Measurements from ENCODE around the gene SCGB1D4.
A peak's percentile ranks its signal among the peaks of the same experiment; 100 is the strongest.

The SCGB1D4 gene

GRCh38 chr11:62273789-62274275 lies 25.0 kb downstream of the SCGB1D4 start:
- DNase-seq (ENCODE audit: low spot score), result no peak

GRCh38 chr11:62273284-62273683 lies 25.6 kb downstream of the SCGB1D4 start:
- DNase-seq (ENCODE audit: low spot score), result no peak

GRCh38 chr11:62269654-62270278 lies 29.1 kb downstream of the SCGB1D4 start, which contains the start of gene SCGB2A2:
Gene SCGB2A2, plus strand, starts transcription at chr11:62270158. Its CDS starts 59 bp downstream, at chr11:62270217.
- DNase-seq (ENCODE audit: low spot score), result no peak

GRCh38 chr11:62267576-62267975 lies 31.3 kb downstream of the SCGB1D4 start:
- DNase-seq (ENCODE audit: low spot score), result no peak

GRCh38 chr11:62267050-62267449 lies 31.8 kb downstream of the SCGB1D4 start:
- DNase-seq (ENCODE audit: low spot score), result no peak

GRCh38 chr11:62266558-62266957 lies 32.3 kb downstream of the SCGB1D4 start:
- DNase-seq (ENCODE audit: low spot score), result peak; percentile 8

GRCh38 chr11:62264004-62264403 lies 34.9 kb downstream of the SCGB1D4 start:
- DNase-seq (ENCODE audit: low spot score), result no peak

- no peak for DNase-seq (ENCODE audit: low spot score)
Observed at GRCh38 chr11:62260261-62260953, 38.5 kb downstream of the SCGB1D4 start.

- no peak for DNase-seq (ENCODE audit: low spot score)
Observed at GRCh38 chr11:62256281-62256680, 42.6 kb downstream of the SCGB1D4 start.

- no peak for DNase-seq (ENCODE audit: low spot score)
Observed at GRCh38 chr11:62253999-62254542, 44.8 kb downstream of the SCGB1D4 start.

GRCh38 chr11:62251698-62252097 lies 47.2 kb downstream of the SCGB1D4 start:
- DNase-seq (ENCODE audit: low spot score), result no peak

Measured in putamen (tissue), 1 donor.